K562 treated with DMSO at 1 percent for 24 hours (cell line): ENCODE measurements around the gene BSND. TPM values are rescaled to one million over a fixed set of nuclear protein-coding genes. Genes with fewer than 3 reads are reported as not detected.

ENCODE experiments used
- total RNA-seq: library from RNA; unstranded; fragments of 300-600 nt; gene quantifications from 2 replicates; pipeline ENCODE4 v1.2.3, GENCODE V29; 2022; ENCODE audit warnings: low read depth; ENCODE audit not compliant: insufficient read depth

BSND gene
- not detected in 2 replicates for total RNA-seq

DNA sequence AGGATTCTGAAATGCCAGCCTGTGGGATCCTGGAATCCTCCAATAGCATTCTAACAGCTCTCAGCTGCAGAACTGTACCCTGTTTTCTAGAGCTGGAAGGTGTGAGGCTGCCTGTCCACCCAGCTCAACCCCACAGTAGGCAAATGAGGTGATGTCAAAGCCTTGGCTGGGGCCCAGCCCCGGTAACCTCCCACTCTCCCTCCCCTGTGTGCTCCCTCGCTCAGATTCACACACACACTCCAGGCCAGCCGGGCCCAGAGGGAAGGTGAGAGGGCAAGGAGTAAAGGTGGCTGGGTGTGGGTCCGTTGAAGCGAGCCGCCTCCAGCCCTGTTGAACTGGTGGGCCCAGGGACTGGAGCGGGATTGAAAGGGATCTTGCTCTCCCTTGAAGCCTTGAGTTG lies at the start of gene BSND:
TSS of gene BSND (plus strand) at position 257 of the 400 bp plus-strand sequence. CDS start 254 bp downstream, outside the sequence.

DNA sequence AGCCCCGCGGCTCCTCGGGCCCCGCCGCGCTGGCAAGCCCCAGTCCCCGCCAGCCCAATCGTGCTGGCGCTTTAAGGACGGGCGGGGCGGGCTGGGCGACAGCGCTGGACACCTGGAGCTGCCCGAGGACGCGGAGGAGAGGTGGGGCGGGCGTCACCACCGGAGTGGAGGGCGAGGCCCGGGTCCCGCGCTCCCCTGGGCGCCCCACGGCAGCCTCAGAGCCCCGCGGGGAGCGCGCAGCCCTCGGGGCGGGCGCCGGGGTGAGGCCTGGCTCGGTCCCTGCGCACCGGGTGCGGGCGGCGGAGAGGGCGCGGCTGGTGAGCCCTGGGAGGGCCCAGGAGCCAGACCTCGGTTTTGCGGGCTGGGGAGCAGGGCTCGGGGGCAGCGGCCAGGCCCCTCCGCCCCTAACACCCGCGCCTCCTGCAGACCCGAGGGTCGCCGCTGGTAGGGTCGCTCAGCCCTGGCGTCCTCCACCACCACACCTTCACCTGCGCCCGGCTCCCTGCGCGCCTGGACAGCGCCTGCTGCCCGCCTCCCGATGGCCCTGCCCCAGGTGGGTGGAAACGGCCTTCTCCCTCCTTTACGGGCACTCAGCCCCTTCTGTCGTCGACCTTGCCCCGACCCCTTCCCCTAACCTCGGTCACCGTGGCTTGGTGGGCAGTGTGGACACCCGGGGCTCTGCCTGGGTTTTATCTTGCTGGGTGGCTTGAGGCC lies 18.0 kb upstream of the BSND start, which contains the start of gene TMEM61:
TSS of gene TMEM61 (plus strand) at position 101 of the 714 bp plus-strand sequence. CDS start at position 539, 438 bp downstream.

DNA sequence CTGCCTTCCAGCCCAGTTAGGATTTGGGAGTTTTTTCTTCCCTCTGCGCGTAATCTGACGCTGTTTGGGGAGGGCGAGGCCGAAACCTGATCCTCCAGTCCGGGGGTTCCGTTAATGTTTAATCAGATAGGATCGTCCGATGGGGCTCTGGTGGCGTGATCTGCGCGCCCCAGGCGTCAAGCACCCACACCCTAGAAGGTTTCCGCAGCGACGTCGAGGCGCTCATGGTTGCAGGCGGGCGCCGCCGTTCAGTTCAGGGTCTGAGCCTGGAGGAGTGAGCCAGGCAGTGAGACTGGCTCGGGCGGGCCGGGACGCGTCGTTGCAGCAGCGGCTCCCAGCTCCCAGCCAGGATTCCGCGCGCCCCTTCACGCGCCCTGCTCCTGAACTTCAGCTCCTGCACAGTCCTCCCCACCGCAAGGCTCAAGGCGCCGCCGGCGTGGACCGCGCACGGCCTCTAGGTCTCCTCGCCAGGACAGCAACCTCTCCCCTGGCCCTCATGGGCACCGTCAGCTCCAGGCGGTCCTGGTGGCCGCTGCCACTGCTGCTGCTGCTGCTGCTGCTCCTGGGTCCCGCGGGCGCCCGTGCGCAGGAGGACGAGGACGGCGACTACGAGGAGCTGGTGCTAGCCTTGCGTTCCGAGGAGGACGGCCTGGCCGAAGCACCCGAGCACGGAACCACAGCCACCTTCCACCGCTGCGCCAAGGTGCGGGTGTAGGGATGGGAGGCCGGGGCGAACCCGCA lies 40.8 kb downstream of the BSND start, which contains the start of gene PCSK9:
TSS of gene PCSK9 (plus strand) at position 207 of the 741 bp plus-strand sequence. CDS start at position 497, 290 bp downstream.

Other genes with a start within 250 kb of the BSND start
- 9.4 and 10.4 TPM in 2 replicates for gene PARS2, start 234.4 kb upstream of the BSND start, total RNA-seq
- gene TTC22, start 197.6 kb upstream of the BSND start, total RNA-seq: 0.23 and 0.29 TPM in 2 replicates
- 121 and 122 TPM in 2 replicates for gene DHCR24, start 111.7 kb upstream of the BSND start, total RNA-seq
- gene TMEM61, start 18.3 kb upstream of the BSND start, total RNA-seq: not detected in 2 replicates
- 77.6 and 87.7 TPM in 2 replicates for gene PCSK9, start 40.6 kb downstream of the BSND start, total RNA-seq
- gene USP24, start 216.4 kb downstream of the BSND start, total RNA-seq: 9.5 and 13.6 TPM in 2 replicates